Progenitor cell of endocrine pancreas (in vitro differentiated cells): ENCODE data around the gene EXOC3L1. TPM values are rescaled to one million over a fixed set of nuclear protein-coding genes. Genes with fewer than 3 reads are reported as not detected.

Experiments
- DNase-seq: peaks from one replicate; pipeline ENCODE4 v3.0.0; 2021; ENCODE audit warnings: low spot score; ENCODE audit not compliant: unreplicated experiment
- H3K27ac Mint-ChIP-seq: 2 replicates; pipeline ENCODE4 v1.8.0; 2021; ENCODE audit warnings: mild to moderate bottlenecking, moderate library complexity, mixed read lengths
- H3K27me3 Mint-ChIP-seq: 2 replicates; pipeline ENCODE4 v1.8.0; 2021; ENCODE audit warnings: mixed read lengths
- H3K36me3 Mint-ChIP-seq: 2 replicates; pipeline ENCODE4 v1.8.0; 2022; ENCODE audit warnings: mixed read lengths; ENCODE audit not compliant: insufficient read depth
- H3K4me1 Mint-ChIP-seq: 2 replicates; pipeline ENCODE4 v1.8.0; 2021; ENCODE audit warnings: low read depth, mixed read lengths
- H3K4me3 Mint-ChIP-seq: 2 replicates; pipeline ENCODE4 v1.8.0; 2021; ENCODE audit warnings: low read depth, mild to moderate bottlenecking, moderate library complexity, mixed read lengths
- H3K9me3 Mint-ChIP-seq: 2 replicates; pipeline ENCODE4 v1.8.0; 2021; ENCODE audit warnings: low read depth, mixed read lengths
- long read RNA-seq: library from polyadenylated mRNA; unstranded; transcript quantifications from one replicate; pipeline ENCODE4 v2.0.0, GENCODE V29; 2020
- total RNA-seq: library from RNA; stranded (reverse); gene quantifications from 2 replicates; pipeline ENCODE4 v1.2.1, GENCODE V29; 2021
- TF ChIP-seq, protein P1 (sequence below): fragments of 200-600 bp; sonication (generic); IDR thresholded peaks from one replicate; pipeline ENCODE4 v1.5.0; 2021; ENCODE audit warnings: antibody characterized with exemption, mild to moderate bottlenecking; ENCODE audit not compliant: unreplicated experiment

Gene EXOC3L1
- total RNA-seq, result not detected in 2 replicates
- long read RNA-seq, result 0 reads

GRCh38 chr16:67190041-67190440, at the start of gene EXOC3L1:
TSS of gene EXOC3L1 (minus strand) at chr16:67190136. CDS start at chr16:67189676, 460 bp downstream.
- Mint-ChIP-seq H3K36me3 (peaks cover 2% of the 10 kb centered on the region), H3K4me1 (peaks cover 18% of the 10 kb centered on the region), H3K27me3 (peaks cover 6% of the 10 kb centered on the region), H3K9me3 (no peaks in the 10 kb centered on the region), H3K27ac (no peak within 1 kb of the TSS), H3K4me3 (no peak within 1 kb of the TSS)
- DNase-seq, result no peak
- TF ChIP-seq, protein P1, sequence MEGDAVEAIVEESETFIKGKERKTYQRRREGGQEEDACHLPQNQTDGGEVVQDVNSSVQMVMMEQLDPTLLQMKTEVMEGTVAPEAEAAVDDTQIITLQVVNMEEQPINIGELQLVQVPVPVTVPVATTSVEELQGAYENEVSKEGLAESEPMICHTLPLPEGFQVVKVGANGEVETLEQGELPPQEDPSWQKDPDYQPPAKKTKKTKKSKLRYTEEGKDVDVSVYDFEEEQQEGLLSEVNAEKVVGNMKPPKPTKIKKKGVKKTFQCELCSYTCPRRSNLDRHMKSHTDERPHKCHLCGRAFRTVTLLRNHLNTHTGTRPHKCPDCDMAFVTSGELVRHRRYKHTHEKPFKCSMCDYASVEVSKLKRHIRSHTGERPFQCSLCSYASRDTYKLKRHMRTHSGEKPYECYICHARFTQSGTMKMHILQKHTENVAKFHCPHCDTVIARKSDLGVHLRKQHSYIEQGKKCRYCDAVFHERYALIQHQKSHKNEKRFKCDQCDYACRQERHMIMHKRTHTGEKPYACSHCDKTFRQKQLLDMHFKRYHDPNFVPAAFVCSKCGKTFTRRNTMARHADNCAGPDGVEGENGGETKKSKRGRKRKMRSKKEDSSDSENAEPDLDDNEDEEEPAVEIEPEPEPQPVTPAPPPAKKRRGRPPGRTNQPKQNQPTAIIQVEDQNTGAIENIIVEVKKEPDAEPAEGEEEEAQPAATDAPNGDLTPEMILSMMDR, result no peak

DNA sequence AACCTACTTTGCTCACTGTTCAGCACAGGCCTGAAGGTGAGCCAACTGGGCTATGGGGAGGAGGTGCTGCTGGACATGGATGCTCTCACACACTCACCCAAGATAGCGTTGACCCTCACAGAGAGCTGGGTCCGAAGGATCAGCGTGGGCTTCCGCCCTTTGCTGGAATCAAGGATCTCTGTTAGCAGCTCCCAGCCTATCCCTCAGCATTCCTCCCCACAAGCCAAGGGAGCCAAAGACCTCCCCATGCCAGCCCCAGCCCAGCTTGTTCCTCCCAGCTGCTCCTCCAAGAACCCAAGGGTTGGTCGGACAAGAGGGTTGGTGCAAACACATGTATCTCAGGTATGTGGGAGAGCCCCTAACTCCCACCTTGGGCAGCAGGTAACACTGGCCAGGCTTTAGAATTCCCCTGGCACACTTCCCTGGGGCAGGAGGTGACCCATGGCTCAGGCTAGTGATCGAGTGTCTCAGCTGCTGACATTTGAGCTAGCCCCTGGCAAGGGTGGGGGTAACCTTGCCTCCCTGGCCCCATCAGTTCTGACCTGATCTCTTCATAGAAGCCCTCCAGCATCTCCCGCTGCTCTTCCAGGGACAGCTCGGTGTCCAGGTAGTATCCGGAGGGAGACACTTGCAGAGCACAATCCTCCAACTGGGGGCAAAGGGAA, 49.0 kb upstream of the EXOC3L1 start:
- TF ChIP-seq, protein P1, result no peak
- Mint-ChIP-seq H3K4me3 (no peak overlapping the region), H3K27me3 (no peaks in the 10 kb centered on the region), H3K9me3 (no peaks in the 10 kb centered on the region), H3K36me3 (peaks cover 11% of the 10 kb centered on the region), H3K4me1 (no peaks in the 10 kb centered on the region), H3K27ac (no peak overlapping the region)
- DNase-seq, result no peak

DNA sequence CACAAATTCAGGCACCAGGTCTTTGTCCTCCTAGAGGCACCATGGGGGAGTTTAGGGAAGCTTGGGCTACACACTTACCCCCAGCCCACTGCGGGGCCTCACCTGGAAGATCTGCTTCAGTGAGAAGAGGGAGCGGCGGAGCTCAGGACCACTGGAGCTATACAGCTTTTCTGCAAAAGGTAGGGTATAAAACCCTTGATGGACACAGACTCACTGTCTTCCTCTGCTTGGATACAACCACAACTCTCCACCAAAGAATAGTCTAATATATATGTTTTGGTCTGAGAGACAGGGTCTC, 48.3 kb upstream of the EXOC3L1 start:
- peaks cover 12% of the 10 kb centered on the region for H3K36me3 Mint-ChIP-seq
- no peak overlapping the region for H3K27ac Mint-ChIP-seq
- H3K4me1 Mint-ChIP-seq, result no peaks in the 10 kb centered on the region
- no peak for DNase-seq
- H3K9me3 Mint-ChIP-seq, result no peaks in the 10 kb centered on the region
- no peaks in the 10 kb centered on the region for H3K27me3 Mint-ChIP-seq
- no peak overlapping the region for H3K4me3 Mint-ChIP-seq
- TF ChIP-seq, protein P1, result no peak

GRCh38 chr16:67237396-67238277, 47.7 kb upstream of the EXOC3L1 start:
- no peak for DNase-seq
- Mint-ChIP-seq H3K4me3 (no peak overlapping the region), H3K9me3 (no peaks in the 10 kb centered on the region), H3K36me3 (peaks cover 12% of the 10 kb centered on the region), H3K27ac (no peak overlapping the region), H3K27me3 (no peaks in the 10 kb centered on the region), H3K4me1 (no peaks in the 10 kb centered on the region)
- TF ChIP-seq, protein P1, result no peak

- Mint-ChIP-seq H3K9me3 (no peaks in the 10 kb centered on the region), H3K27ac (no peak overlapping the region), H3K4me3 (no peak overlapping the region), H3K4me1 (no peaks in the 10 kb centered on the region), H3K36me3 (peaks cover 12% of the 10 kb centered on the region), H3K27me3 (no peaks in the 10 kb centered on the region)
- DNase-seq, result no peak
- TF ChIP-seq, protein P1, result no peak
Observed at GRCh38 chr16:67236563-67237395, 46.8 kb upstream of the EXOC3L1 start.
